ENCODE measurements around the gene ATP8B1.

The ATP8B1 gene

DNA sequence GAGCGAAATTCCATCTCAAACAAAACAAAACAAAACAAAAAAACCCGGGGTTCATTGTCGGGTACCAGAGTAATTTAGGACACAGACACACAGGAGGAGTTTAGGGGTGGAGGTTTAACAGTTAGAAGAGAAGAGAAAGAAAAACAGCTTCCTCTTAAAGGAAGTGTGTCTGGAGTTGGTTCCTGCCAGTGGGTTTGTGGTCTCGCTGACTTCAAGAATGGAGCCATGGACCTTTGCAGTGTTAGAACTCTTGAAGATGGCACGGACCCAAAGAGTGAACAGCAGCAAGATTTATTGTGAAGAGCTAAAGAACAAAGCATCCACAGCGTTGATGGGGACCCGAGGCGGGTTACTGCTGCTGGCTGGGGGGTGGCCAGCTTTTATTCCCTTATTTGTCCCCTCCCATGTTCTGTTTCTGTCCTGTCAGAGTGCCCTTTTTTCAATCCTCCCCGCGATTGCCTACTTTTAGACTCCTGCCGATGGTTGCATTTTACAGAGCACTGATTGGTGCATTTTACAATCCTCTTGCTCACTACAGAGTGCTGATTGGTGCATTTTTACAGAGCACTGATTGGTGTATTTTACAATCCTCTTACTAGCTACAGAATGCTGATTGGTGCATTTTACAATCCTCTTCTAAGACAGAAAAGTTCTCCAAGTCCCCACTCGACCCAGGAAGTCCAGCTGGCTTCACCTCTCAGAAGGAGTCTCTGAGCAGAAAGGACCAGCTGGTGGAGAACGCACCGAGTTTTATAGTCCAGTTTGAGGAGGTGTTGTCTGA lies 28.7 kb upstream of the ATP8B1 start:
- no peak for TF ChIP-seq TEAD4 (IDR thresholded peaks at IDR 0.05)

DNA sequence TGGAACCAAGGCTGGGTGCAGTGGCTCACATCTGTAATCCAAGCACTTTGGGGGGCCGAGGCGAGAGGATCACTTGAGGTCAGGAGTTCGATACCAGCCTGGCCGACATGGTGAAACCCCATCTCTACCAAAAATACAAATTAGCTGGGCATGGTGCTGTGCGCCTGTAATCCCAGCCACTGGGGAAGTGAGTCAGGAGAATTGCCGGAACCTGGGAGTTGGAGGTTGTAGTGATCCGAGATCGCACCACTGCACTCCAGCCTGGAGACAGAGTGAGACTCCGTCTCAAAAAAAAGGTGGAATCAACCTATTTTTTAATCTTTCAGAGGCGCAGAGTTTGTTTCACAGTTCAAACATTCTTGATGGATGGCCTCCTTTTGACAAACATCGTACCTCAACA lies 24.5 kb upstream of the ATP8B1 start:
- TF ChIP-seq, protein P1, sequence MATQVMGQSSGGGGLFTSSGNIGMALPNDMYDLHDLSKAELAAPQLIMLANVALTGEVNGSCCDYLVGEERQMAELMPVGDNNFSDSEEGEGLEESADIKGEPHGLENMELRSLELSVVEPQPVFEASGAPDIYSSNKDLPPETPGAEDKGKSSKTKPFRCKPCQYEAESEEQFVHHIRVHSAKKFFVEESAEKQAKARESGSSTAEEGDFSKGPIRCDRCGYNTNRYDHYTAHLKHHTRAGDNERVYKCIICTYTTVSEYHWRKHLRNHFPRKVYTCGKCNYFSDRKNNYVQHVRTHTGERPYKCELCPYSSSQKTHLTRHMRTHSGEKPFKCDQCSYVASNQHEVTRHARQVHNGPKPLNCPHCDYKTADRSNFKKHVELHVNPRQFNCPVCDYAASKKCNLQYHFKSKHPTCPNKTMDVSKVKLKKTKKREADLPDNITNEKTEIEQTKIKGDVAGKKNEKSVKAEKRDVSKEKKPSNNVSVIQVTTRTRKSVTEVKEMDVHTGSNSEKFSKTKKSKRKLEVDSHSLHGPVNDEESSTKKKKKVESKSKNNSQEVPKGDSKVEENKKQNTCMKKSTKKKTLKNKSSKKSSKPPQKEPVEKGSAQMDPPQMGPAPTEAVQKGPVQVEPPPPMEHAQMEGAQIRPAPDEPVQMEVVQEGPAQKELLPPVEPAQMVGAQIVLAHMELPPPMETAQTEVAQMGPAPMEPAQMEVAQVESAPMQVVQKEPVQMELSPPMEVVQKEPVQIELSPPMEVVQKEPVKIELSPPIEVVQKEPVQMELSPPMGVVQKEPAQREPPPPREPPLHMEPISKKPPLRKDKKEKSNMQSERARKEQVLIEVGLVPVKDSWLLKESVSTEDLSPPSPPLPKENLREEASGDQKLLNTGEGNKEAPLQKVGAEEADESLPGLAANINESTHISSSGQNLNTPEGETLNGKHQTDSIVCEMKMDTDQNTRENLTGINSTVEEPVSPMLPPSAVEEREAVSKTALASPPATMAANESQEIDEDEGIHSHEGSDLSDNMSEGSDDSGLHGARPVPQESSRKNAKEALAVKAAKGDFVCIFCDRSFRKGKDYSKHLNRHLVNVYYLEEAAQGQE (IDR thresholded peaks at IDR 0.05; ENCODE audit: low read depth), result no peak
- TF ChIP-seq, protein P2, sequence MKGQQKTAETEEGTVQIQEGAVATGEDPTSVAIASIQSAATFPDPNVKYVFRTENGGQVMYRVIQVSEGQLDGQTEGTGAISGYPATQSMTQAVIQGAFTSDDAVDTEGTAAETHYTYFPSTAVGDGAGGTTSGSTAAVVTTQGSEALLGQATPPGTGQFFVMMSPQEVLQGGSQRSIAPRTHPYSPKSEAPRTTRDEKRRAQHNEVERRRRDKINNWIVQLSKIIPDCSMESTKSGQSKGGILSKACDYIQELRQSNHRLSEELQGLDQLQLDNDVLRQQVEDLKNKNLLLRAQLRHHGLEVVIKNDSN (IDR thresholded peaks at IDR 0.05), result no peak
- TF ChIP-seq EGR1 (IDR thresholded peaks at IDR 0.05), result no peak
- TF ChIP-seq, protein P3, sequence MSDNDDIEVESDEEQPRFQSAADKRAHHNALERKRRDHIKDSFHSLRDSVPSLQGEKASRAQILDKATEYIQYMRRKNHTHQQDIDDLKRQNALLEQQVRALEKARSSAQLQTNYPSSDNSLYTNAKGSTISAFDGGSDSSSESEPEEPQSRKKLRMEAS (IDR thresholded peaks at IDR 0.05), result no peak
- no peak for TF ChIP-seq YY1 (IDR thresholded peaks at IDR 0.05; ENCODE audit: low read depth)
- no peak for TF ChIP-seq FOXM1 (IDR thresholded peaks at IDR 0.05; ENCODE audit: borderline replicate concordance, low read depth)
- no peak for TF ChIP-seq TCF12 (IDR thresholded peaks at IDR 0.05; ENCODE audit: low read depth)
- TF ChIP-seq TAF1 (IDR thresholded peaks at IDR 0.05; ENCODE audit: low read depth), result no peak

DNA sequence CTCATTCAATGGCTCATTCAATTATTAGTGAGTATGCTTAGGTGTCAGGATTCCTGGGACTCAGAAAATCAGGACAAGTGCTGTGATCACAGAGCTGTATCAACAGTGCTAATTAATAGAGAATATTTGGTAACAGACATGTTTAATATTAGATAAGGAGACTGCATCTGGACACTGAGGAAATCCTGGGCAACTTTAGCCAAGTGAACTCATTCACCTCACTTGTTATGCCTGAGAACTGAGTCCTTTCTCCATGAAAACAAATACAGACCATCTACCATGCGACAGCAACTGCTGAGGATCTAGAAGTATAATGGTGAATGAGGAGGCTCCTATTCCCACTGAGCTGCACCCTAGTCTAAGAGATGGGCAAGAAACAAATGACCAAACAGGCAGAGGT lies 23.1 kb upstream of the ATP8B1 start:
- TF ChIP-seq YY1 (IDR thresholded peaks at IDR 0.05; ENCODE audit: low read depth) (no peak), RAD21 (IDR thresholded peaks at IDR 0.05; ENCODE audit: low read depth) (no peak), ZBTB7A (IDR thresholded peaks at IDR 0.05; ENCODE audit: low read depth) (no peak), CREB1 (IDR thresholded peaks at IDR 0.05; ENCODE audit: low read depth) (no peak), EGR1 (IDR thresholded peaks at IDR 0.05) (no peak), CEBPB (IDR thresholded peaks at IDR 0.05) (no peak), EP300 (IDR thresholded peaks at IDR 0.05; ENCODE audit: borderline replicate concordance) (no peak), TAF1 (IDR thresholded peaks at IDR 0.05; ENCODE audit: low read depth) (no peak)
- TF ChIP-seq, protein P3 (IDR thresholded peaks at IDR 0.05), result no peak
- TF ChIP-seq, protein P2 (IDR thresholded peaks at IDR 0.05), result no peak

DNA sequence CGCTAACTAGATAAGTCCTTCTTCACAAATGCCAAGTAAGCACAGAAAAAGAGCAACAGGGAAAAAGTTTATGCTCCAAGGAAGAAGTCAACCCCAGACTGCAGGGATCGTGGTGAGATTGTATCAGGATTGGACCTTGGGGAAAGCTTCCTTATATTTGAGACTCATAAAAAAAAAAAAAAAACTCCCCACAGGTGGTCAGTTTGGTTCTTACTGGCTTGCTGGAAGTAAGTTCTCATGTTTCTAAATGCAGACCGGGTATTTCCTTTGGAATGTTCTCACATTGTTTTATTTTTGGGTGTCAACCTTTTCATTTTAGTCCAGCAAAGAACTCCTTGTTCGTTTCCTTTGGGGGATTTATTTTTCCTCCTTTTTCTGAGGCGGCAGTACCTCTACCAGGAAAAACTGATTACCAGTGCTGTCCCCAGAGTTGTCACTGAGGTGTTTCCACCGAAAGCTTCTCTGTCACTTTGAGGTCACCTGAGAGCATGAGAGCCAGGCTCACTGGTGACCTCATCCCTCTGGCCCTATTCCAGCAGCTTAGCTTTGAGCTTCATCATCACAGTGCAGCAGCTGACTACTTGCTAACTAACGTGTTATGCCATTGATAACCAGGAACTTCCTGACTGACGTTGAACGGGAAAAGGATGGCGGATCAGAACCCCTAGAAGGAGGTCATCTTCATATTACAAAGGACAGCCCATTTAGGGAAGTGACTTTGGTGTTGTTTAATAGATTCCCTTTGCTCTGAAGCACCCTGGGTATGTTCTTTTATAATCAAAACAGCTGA lies 16.8 kb upstream of the ATP8B1 start:
- TF ChIP-seq, protein P1 (IDR thresholded peaks at IDR 0.05; ENCODE audit: low read depth), result no peak
- TF ChIP-seq CEBPB (IDR thresholded peaks at IDR 0.05) (peak; percentile 45; the same call in 1 of the 2 replicates), TCF12 (IDR thresholded peaks at IDR 0.05; ENCODE audit: low read depth) (peak; percentile 76), TAF1 (IDR thresholded peaks at IDR 0.05; ENCODE audit: low read depth) (no peak), YY1 (IDR thresholded peaks at IDR 0.05; ENCODE audit: low read depth) (peak; percentile 44; the same call in 1 of the 2 replicates), NFIC (IDR thresholded peaks at IDR 0.05) (peak; percentile 92), TEAD4 (IDR thresholded peaks at IDR 0.05) (peak; percentile 74), EP300 (IDR thresholded peaks at IDR 0.05; ENCODE audit: borderline replicate concordance) (peak; percentile 65; the same call in 1 of the 2 replicates), EGR1 (IDR thresholded peaks at IDR 0.05) (no peak), FOXM1 (IDR thresholded peaks at IDR 0.05; ENCODE audit: borderline replicate concordance, low read depth) (peak; percentile 68), CREB1 (IDR thresholded peaks at IDR 0.05; ENCODE audit: low read depth) (0 out of 2 replicates have a peak, but pooled peaks have one; percentile 33), ZBTB7A (IDR thresholded peaks at IDR 0.05; ENCODE audit: low read depth) (no peak), RAD21 (IDR thresholded peaks at IDR 0.05; ENCODE audit: low read depth) (peak; percentile 6; the same call in 1 of the 2 replicates)
- TF ChIP-seq, protein P2 (IDR thresholded peaks at IDR 0.05), result peak; percentile 65
- TF ChIP-seq, protein P3 (IDR thresholded peaks at IDR 0.05), result peak; percentile 47; the same call in 1 of the 2 replicates

DNA sequence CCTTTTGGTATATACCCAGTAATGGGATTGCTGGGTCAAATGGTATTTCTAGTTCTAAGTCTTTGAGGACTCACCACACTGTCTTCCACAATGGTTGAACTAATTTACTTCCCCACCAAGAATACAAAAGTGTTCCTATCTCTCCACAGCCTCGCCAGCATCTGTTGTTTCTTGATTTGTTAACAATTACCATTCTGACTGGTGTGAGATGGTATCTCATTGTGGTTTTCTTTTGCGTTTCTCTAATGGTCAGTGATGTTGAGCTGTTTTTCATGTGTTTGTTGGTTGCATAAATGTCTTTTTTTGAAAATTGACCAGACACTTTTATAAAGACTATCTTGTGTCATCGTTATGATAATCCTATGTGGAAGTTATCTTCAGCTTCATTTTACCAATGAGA lies 16.0 kb upstream of the ATP8B1 start:
- no peak for TF ChIP-seq NFIC (IDR thresholded peaks at IDR 0.05)
- no peak for TF ChIP-seq TAF1 (IDR thresholded peaks at IDR 0.05; ENCODE audit: low read depth)
- TF ChIP-seq RAD21 (IDR thresholded peaks at IDR 0.05; ENCODE audit: low read depth), result no peak
- no peak for TF ChIP-seq CREB1 (IDR thresholded peaks at IDR 0.05; ENCODE audit: low read depth)
- TF ChIP-seq, protein P1 (IDR thresholded peaks at IDR 0.05; ENCODE audit: low read depth), result no peak
- TF ChIP-seq CEBPB (IDR thresholded peaks at IDR 0.05), result no peak
- no peak for TF ChIP-seq TEAD4 (IDR thresholded peaks at IDR 0.05)
- TF ChIP-seq EGR1 (IDR thresholded peaks at IDR 0.05), result no peak
- TF ChIP-seq ZBTB7A (IDR thresholded peaks at IDR 0.05; ENCODE audit: low read depth), result no peak
- TF ChIP-seq, protein P2 (IDR thresholded peaks at IDR 0.05), result no peak
- TF ChIP-seq, protein P3 (IDR thresholded peaks at IDR 0.05), result no peak
- no peak for TF ChIP-seq TCF12 (IDR thresholded peaks at IDR 0.05; ENCODE audit: low read depth)
- no peak for TF ChIP-seq YY1 (IDR thresholded peaks at IDR 0.05; ENCODE audit: low read depth)
- no peak for TF ChIP-seq FOXM1 (IDR thresholded peaks at IDR 0.05; ENCODE audit: borderline replicate concordance, low read depth)
- TF ChIP-seq EP300 (IDR thresholded peaks at IDR 0.05; ENCODE audit: borderline replicate concordance), result no peak

Measured in Ishikawa (cell line).